GM23248 (cell line): ENCODE results near the gene HYDIN. TPM values are rescaled to one million over a fixed set of nuclear protein-coding genes. Genes with fewer than 3 reads are reported as not detected.

ENCODE experiments used
- DNase-seq: peaks from one replicate; pipeline ENCODE4 v3.0.0-alpha.2; 2015
- H2AFZ ChIP-seq: fragments of 200-600 bp; sonication (generic); 2 replicates; pipeline ENCODE4 v1.6.1; 2016; ENCODE audit warnings: antibody characterized with exemption
- H3F3A ChIP-seq: fragments of 200-600 bp; sonication (generic); 2 replicates; pipeline ENCODE4 v1.6.1; 2016; ENCODE audit warnings: mild to moderate bottlenecking, antibody characterized with exemption, mixed run types; ENCODE audit not compliant: insufficient read depth
- H3K27ac ChIP-seq: fragments of 200-600 bp; sonication (generic); 2 replicates; pipeline ENCODE4 v1.5.1; 2016; ENCODE audit warnings: mild to moderate bottlenecking
- H3K27me3 ChIP-seq: fragments of 200-600 bp; sonication (generic); replicated peaks from 2 replicates; pipeline ENCODE4 v1.6.1; 2016; ENCODE audit warnings: mild to moderate bottlenecking; ENCODE audit not compliant: insufficient read depth
- H3K36me3 ChIP-seq: fragments of 200-600 bp; sonication (generic); 2 replicates; pipeline ENCODE4 v1.6.1; 2016; ENCODE audit warnings: low read depth, mild to moderate bottlenecking
- H3K4me1 ChIP-seq: fragments of 200-600 bp; sonication (generic); 2 replicates; pipeline ENCODE4 v1.6.1; 2016; ENCODE audit warnings: mild to moderate bottlenecking; ENCODE audit not compliant: insufficient read depth
- H3K4me2 ChIP-seq: fragments of 200-600 bp; sonication (generic); one replicate; pipeline ENCODE4 v1.6.1; 2016; ENCODE audit warnings: mild to moderate bottlenecking; ENCODE audit not compliant: unreplicated experiment
- H3K4me3 ChIP-seq: fragments of 200-600 bp; sonication (generic); 2 replicates; pipeline ENCODE4 v1.5.1; 2016; ENCODE audit warnings: mild to moderate bottlenecking
- H3K79me2 ChIP-seq: fragments of 200-600 bp; sonication (generic); 2 replicates; pipeline ENCODE4 v1.6.1; 2016; ENCODE audit warnings: mild to moderate bottlenecking; ENCODE audit not compliant: insufficient read depth
- H3K9ac ChIP-seq: fragments of 200-600 bp; sonication (generic); 2 replicates; pipeline ENCODE4 v1.6.1; 2016; ENCODE audit warnings: mild to moderate bottlenecking
- H3K9me2 ChIP-seq: fragments of 200-600 bp; sonication (generic); 2 replicates; pipeline ENCODE4 v1.6.1; 2016; ENCODE audit warnings: mixed run types, mild to moderate bottlenecking, moderate library complexity; ENCODE audit not compliant: insufficient read depth
- H3K9me3 ChIP-seq: fragments of 200-600 bp; sonication (generic); one replicate; pipeline ENCODE4 v1.6.1; 2017; ENCODE audit warnings: low read depth
- H4K20me1 ChIP-seq: fragments of 200-600 bp; sonication (generic); 2 replicates; pipeline ENCODE4 v1.6.0; 2016; ENCODE audit not compliant: insufficient read depth
- EZH2 ChIP-seq: fragments of 200-600 bp; sonication (generic); IDR thresholded peaks from 2 replicates; pipeline ENCODE4 v1.6.1; 2018; ENCODE audit warnings: antibody characterized with exemption, mild to moderate bottlenecking; ENCODE audit not compliant: insufficient read depth, poor library complexity, severe bottlenecking
- EZH2phosphoT487 ChIP-seq: fragments of 200-600 bp; sonication (generic); IDR thresholded peaks from 2 replicates; pipeline ENCODE4 v1.6.1; 2018; ENCODE audit warnings: antibody characterized with exemption, moderate library complexity, mild to moderate bottlenecking, low read depth; ENCODE audit not compliant: insufficient read depth
- WGBS, 2 experiments: methylation state at CpG; one replicate each; pipeline ENCODE4 v1.1.6; 2015 to 2017; ENCODE audit warnings: low lambda C conversion rate in 2 of 2, low coverage in 1 of 2; ENCODE audit errors: missing lambda C conversion rate in 2 of 2; 5-methylcytosine and 5-hydroxymethylcytosine counted together
- in situ Hi-C: fragments of 300-500 bp; cut with MboI; formaldehyde crosslinking; loops from 2 replicates; pipeline ENCODE4 v1.15.0; 2020
- polyA plus RNA-seq: library from polyadenylated mRNA; unstranded; fragments of >200 nt; fragmentation: Nextera tagmentation; extraction: Ambion mirVana; gene quantifications from 2 replicates; pipeline ENCODE4 v1.2.1, GENCODE V29; 2016
- total RNA-seq: library from RNA; depleted of rRNA; stranded (reverse); fragments of >200 nt; shearing (Covaris generic); gene quantifications from 2 replicates; pipeline ENCODE4 v1.2.3, GENCODE V29; 2014

HYDIN gene
- total and polyA plus RNA-seq, 2 experiments from 2014 or later = 0.50 to 0.54 TPM

- in situ Hi-C loops = no loop called here
- Histone ChIP-seq H3K9me2 (no peaks in the 10 kb centered on the region), H3K4me1 (no peaks in the 10 kb centered on the region), H3K4me2 (no peak overlapping the region), H3K4me3 (no peak overlapping the region), H3K79me2 (no peaks in the 10 kb centered on the region), H3F3A (no peaks in the 10 kb centered on the region), H3K9ac (no peak overlapping the region), H3K27ac (no peak overlapping the region), H3K36me3 (no peaks in the 10 kb centered on the region), H2AFZ (no peak overlapping the region), H3K9me3 (no peaks in the 10 kb centered on the region), H3K27me3 (no peaks in the 10 kb centered on the region), H4K20me1 (no peaks in the 10 kb centered on the region)
- TF ChIP-seq EZH2phosphoT487 (no peak), EZH2 (no peak)
- WGBS, 2 experiments = 32 to 34% methylated on average over 4 of the region's 4 CpGs
- no peak for DNase-seq
Measured at GRCh38 chr16:71242036-71242435, 11.5 kb upstream of the HYDIN start.

- Histone ChIP-seq H3K27me3 (no peaks in the 10 kb centered on the region), H3F3A (no peaks in the 10 kb centered on the region), H3K4me1 (no peaks in the 10 kb centered on the region), H3K27ac (no peak overlapping the region), H3K79me2 (no peaks in the 10 kb centered on the region), H3K9me2 (no peaks in the 10 kb centered on the region), H3K9me3 (no peaks in the 10 kb centered on the region), H3K4me2 (no peak overlapping the region), H3K36me3 (no peaks in the 10 kb centered on the region), H4K20me1 (no peaks in the 10 kb centered on the region), H3K4me3 (no peak overlapping the region), H3K9ac (no peak overlapping the region), H2AFZ (no peak overlapping the region)
- TF ChIP-seq EZH2 = no peak
- no peak for TF ChIP-seq EZH2phosphoT487
- DNase-seq = no peak
- in situ Hi-C loops = no loop called here
- WGBS, 2 experiments = 29 to 40% methylated on average over 1 of the region's 1 CpG
Measured at GRCh38 chr16:71229344-71229743, 1.2 kb downstream of the HYDIN start.

GRCh38 chr16:71226229-71227141 lies 4.0 kb downstream of the HYDIN start:
- no peak for TF ChIP-seq EZH2
- TF ChIP-seq EZH2phosphoT487 = no peak
- Histone ChIP-seq H3K79me2 (no peaks in the 10 kb centered on the region), H3F3A (no peaks in the 10 kb centered on the region), H2AFZ (no peak overlapping the region), H3K9me3 (no peaks in the 10 kb centered on the region), H3K9me2 (no peaks in the 10 kb centered on the region), H3K9ac (no peak overlapping the region), H4K20me1 (no peaks in the 10 kb centered on the region), H3K36me3 (no peaks in the 10 kb centered on the region), H3K4me1 (no peaks in the 10 kb centered on the region), H3K4me3 (no peak overlapping the region), H3K27ac (no peak overlapping the region), H3K4me2 (no peak overlapping the region), H3K27me3 (no peaks in the 10 kb centered on the region)
- in situ Hi-C loops = no loop called here
- 39 to 50% methylated on average over 5 of the region's 5 CpGs for WGBS, 2 experiments
- DNase-seq = no peak

GRCh38 chr16:71225145-71225544 lies 5.4 kb downstream of the HYDIN start:
- Histone ChIP-seq H3K4me2 (no peak overlapping the region), H2AFZ (no peak overlapping the region), H3K4me3 (no peak overlapping the region), H3K27me3 (no peaks in the 10 kb centered on the region), H3K79me2 (no peaks in the 10 kb centered on the region), H3K9me2 (no peaks in the 10 kb centered on the region), H3K36me3 (no peaks in the 10 kb centered on the region), H4K20me1 (no peaks in the 10 kb centered on the region), H3K27ac (no peak overlapping the region), H3K9ac (no peak overlapping the region), H3F3A (no peaks in the 10 kb centered on the region), H3K9me3 (no peaks in the 10 kb centered on the region), H3K4me1 (no peaks in the 10 kb centered on the region)
- no peak for TF ChIP-seq EZH2
- TF ChIP-seq EZH2phosphoT487 = no peak
- DNase-seq = no peak
- WGBS, 2 experiments = 49 to 51% methylated on average over 3 of the region's 3 CpGs
- in situ Hi-C loops = no loop called here
